Activated T-helper 1 cell treated with Interleukin-2 at 50 U/mL for 16 hours (primary cell): ENCODE data around the gene EPAS1.

Experiments used
- DNase-seq: peaks from one replicate; pipeline ENCODE4 v3.0.0-alpha.2; 2020; ENCODE audit warnings: low read depth

The EPAS1 gene

GRCh38 chr2:46296840-46297545 lies at the start of gene EPAS1:
TSS of gene EPAS1 (plus strand) at chr2:46297407. CDS start at chr2:46297912, 505 bp downstream.
- DNase-seq, result peak; percentile 71

- DNase-seq, result no peak
These were observed 49.0 kb upstream of the EPAS1 start for GRCh38 chr2:46248171-46248570.

- no peak for DNase-seq
These were observed 47.6 kb upstream of the EPAS1 start for GRCh38 chr2:46249654-46250053.

GRCh38 chr2:46252891-46253659 lies 44.1 kb upstream of the EPAS1 start:
- no peak for DNase-seq

GRCh38 chr2:46254474-46254873 lies 42.7 kb upstream of the EPAS1 start:
- DNase-seq, result no peak

GRCh38 chr2:46256563-46257142 lies 40.6 kb upstream of the EPAS1 start:
- no peak for DNase-seq

- DNase-seq, result no peak
These were observed 39.7 kb upstream of the EPAS1 start for GRCh38 chr2:46257476-46257875.

GRCh38 chr2:46257980-46258379 lies 39.2 kb upstream of the EPAS1 start:
- no peak for DNase-seq

GRCh38 chr2:46258937-46259776 lies 38.0 kb upstream of the EPAS1 start:
- DNase-seq, result no peak

- DNase-seq, result no peak
These were observed 37.4 kb upstream of the EPAS1 start for GRCh38 chr2:46259777-46260168.

GRCh38 chr2:46260305-46260704 lies 36.9 kb upstream of the EPAS1 start:
- DNase-seq, result no peak

- DNase-seq, result no peak
These were observed 34.8 kb upstream of the EPAS1 start for GRCh38 chr2:46262248-46262938.

GRCh38 chr2:46263347-46263746 lies 33.9 kb upstream of the EPAS1 start:
- no peak for DNase-seq

- no peak for DNase-seq
These were observed 32.8 kb upstream of the EPAS1 start for GRCh38 chr2:46264447-46264846.

- DNase-seq, result no peak
These were observed 31.1 kb upstream of the EPAS1 start for GRCh38 chr2:46266134-46266533.

GRCh38 chr2:46267616-46268015 lies 29.6 kb upstream of the EPAS1 start:
- DNase-seq, result no peak

GRCh38 chr2:46268196-46268595 lies 29.0 kb upstream of the EPAS1 start:
- no peak for DNase-seq

GRCh38 chr2:46269001-46269400 lies 28.2 kb upstream of the EPAS1 start:
- DNase-seq, result no peak

- DNase-seq, result no peak
These were observed 27.5 kb upstream of the EPAS1 start for GRCh38 chr2:46269544-46270273.

GRCh38 chr2:46270384-46270783 lies 26.8 kb upstream of the EPAS1 start:
- DNase-seq, result no peak
